Prostate gland (tissue), 2 donors: ENCODE results near the gene C1orf174. TPM values are rescaled to one million over a fixed set of nuclear protein-coding genes. Genes with fewer than 3 reads are reported as not detected.

ENCODE experiments used
- DNase-seq: peaks from one replicate; pipeline ENCODE4 v3.0.0-alpha.2; 2019; ENCODE audit warnings: low spot score
- H3K27ac ChIP-seq, 2 donors: fragments of 200-600 bp; sonication (generic); 2 replicates each; pipeline ENCODE4 v1.5.1; 2017 to 2019
- H3K27me3 ChIP-seq: fragments of 200-600 bp; sonication (generic); replicated peaks from 2 replicates; pipeline ENCODE4 v1.5.1; 2019; ENCODE audit not compliant: insufficient read depth
- H3K36me3 ChIP-seq, 2 donors: fragments of 200-600 bp; sonication (generic); 1 replicate in 1 of 2; 2 replicates in 1 of 2; pipeline versions ENCODE4 v1.5.1 to v1.8.1; 2017 to 2019
- H3K4me1 ChIP-seq: fragments of 200-600 bp; sonication (generic); replicated peaks from 2 replicates; pipeline ENCODE4 v1.5.1; 2019
- H3K4me3 ChIP-seq, 2 donors: fragments of 200-600 bp; sonication (generic); 2 replicates each; pipeline ENCODE4 v1.5.1; 2017 to 2019
- H3K9me3 ChIP-seq: fragments of 200-600 bp; sonication (generic); 2 replicates; pipeline ENCODE4 v1.5.1; 2017
- POLR2A ChIP-seq: fragments of 450-650 bp; IDR thresholded peaks from one replicate; pipeline ENCODE4 v1.6.1; 2016; ENCODE audit warnings: antibody characterized with exemption, mild to moderate bottlenecking
- POLR2AphosphoS5 ChIP-seq: sonication (generic); formaldehyde crosslinking; IDR thresholded peaks from one replicate; pipeline ENCODE4 v1.6.1; 2017; ENCODE audit warnings: antibody characterized with exemption
- WGBS: methylation state at CpG from one replicate; pipeline ENCODE4 v1.1.5; 2018; 5-methylcytosine and 5-hydroxymethylcytosine counted together
- intact Hi-C: fragments of 100-400 bp; cut with DNase I; formaldehyde crosslinking; loops from one replicate; pipeline ENCODE4 v1.14.2; 2022
- total RNA-seq, 2 donors: library from RNA; depleted of rRNA; stranded (reverse); fragments of >200 nt; gene quantifications; one replicate each; pipeline ENCODE4 v1.1.0, GENCODE V29; 2016
- TF ChIP-seq, protein P1 (sequence below), 4 experiments: fragments of 200-600 bp in 2 of 4; fragments of 450-650 bp in 2 of 4; sonication (generic) in 2 of 4; IDR thresholded peaks; 1 replicate in 3 of 4; 2 replicates in 1 of 4; pipeline ENCODE4 v1.5.1; 2016 to 2019; ENCODE audit warnings: antibody characterized with exemption in 4 of 4, mild to moderate bottlenecking in 2 of 4, moderate library complexity in 2 of 4

The C1orf174 gene
- total RNA-seq, 2 donors from 2014 or later: 27.1 to 32.7 TPM

DNA sequence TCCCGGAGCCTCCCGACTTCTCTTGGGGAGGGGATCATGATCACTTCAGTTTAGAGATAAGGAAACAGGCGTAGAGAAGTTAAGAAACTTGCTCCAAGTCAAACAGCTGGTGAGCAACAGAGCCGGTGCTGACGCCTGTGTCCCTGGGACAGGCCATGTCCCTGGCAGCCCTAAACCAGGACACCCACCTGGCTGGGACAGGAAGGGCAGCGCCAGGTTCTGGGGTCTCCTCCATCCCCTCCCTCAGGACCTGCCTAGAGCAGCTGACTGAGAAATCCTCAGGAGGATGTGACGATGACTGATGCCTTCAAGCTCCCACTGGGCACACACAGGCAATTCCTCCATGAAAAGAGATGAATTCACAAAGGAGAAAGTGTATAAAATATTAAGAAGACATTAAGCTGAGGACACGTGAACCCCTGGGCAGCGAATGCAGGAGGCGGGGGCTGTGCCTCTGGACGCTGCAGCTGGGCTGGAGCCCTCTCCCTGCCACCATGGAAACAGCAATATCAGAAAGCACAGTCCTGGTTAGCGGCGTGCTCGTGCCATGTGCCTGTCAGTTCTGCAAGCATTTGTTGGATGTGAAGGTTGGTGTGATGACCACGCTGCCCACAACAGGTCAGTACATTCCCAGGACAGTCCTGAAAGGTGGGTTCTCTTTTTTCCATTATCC lies 40.1 kb upstream of the C1orf174 start:
- Histone ChIP-seq H3K4me3 (no peak overlapping the region), H3K36me3 (no peaks in the 10 kb centered on the region), H3K4me1 (no peaks in the 10 kb centered on the region), H3K9me3 (no peaks in the 10 kb centered on the region), H3K27ac (no peak overlapping the region), H3K27me3 (peaks cover 8% of the 10 kb centered on the region)
- intact Hi-C loops: no loop called here
- no peak for TF ChIP-seq POLR2A
- no peak for TF ChIP-seq POLR2AphosphoS5
- TF ChIP-seq, protein P1, sequence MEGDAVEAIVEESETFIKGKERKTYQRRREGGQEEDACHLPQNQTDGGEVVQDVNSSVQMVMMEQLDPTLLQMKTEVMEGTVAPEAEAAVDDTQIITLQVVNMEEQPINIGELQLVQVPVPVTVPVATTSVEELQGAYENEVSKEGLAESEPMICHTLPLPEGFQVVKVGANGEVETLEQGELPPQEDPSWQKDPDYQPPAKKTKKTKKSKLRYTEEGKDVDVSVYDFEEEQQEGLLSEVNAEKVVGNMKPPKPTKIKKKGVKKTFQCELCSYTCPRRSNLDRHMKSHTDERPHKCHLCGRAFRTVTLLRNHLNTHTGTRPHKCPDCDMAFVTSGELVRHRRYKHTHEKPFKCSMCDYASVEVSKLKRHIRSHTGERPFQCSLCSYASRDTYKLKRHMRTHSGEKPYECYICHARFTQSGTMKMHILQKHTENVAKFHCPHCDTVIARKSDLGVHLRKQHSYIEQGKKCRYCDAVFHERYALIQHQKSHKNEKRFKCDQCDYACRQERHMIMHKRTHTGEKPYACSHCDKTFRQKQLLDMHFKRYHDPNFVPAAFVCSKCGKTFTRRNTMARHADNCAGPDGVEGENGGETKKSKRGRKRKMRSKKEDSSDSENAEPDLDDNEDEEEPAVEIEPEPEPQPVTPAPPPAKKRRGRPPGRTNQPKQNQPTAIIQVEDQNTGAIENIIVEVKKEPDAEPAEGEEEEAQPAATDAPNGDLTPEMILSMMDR (IDR thresholded peaks at IDR 0.05): no peak
- DNase-seq: no peak
- 49% methylated on average over 15 of the region's 15 CpGs for WGBS

DNA sequence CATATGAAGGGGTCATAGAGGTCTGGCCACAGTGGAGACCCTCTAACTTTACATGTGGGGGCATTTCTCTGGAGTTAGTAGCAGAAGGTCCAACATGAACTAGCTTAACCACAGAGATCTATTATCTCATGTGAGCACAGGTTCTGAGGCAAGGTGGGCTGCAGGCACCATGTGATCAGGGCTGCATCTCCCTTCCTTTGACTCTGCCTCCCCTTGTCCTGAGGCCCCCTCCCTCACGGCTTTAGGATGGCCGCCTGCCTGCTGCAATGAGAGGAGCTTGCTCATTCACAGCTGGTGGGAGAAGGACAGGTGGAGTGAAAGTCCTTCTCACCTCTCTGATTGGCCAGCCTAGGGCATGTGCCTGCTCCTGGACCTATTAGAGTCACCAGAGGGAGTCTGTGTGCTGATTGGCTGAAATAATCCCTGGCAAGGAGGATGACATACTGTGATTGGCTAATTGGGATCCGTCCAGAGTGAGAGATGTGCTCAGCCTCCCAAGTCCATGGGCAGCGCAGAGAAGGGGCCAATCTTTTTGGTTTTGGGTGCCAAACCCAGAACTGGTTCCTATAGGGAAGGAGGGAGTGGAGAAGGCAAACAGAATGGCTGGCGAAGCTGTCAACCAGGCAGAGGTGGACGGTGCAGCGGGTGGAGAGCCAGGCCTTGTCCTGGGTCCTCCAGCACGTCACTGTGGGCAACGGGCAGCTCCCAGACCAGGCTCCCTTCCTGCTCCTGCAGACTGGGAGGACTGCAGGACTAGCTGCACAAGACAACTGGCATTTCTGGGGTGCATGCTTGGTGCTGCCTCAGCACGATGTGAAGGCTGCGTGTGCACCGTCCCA lies 39.4 kb upstream of the C1orf174 start:
- Histone ChIP-seq H3K36me3 (no peaks in the 10 kb centered on the region), H3K4me3 (no peak overlapping the region), H3K27me3 (peaks cover under 1% of the 10 kb centered on the region), H3K27ac (no peak overlapping the region), H3K4me1 (no peaks in the 10 kb centered on the region), H3K9me3 (no peaks in the 10 kb centered on the region)
- DNase-seq: no peak
- TF ChIP-seq, protein P1 (IDR thresholded peaks at IDR 0.05): no peak
- no peak for TF ChIP-seq POLR2A
- TF ChIP-seq POLR2AphosphoS5: no peak
- WGBS: 77% methylated on average over 12 of the region's 12 CpGs
- intact Hi-C loops: no loop called here

DNA sequence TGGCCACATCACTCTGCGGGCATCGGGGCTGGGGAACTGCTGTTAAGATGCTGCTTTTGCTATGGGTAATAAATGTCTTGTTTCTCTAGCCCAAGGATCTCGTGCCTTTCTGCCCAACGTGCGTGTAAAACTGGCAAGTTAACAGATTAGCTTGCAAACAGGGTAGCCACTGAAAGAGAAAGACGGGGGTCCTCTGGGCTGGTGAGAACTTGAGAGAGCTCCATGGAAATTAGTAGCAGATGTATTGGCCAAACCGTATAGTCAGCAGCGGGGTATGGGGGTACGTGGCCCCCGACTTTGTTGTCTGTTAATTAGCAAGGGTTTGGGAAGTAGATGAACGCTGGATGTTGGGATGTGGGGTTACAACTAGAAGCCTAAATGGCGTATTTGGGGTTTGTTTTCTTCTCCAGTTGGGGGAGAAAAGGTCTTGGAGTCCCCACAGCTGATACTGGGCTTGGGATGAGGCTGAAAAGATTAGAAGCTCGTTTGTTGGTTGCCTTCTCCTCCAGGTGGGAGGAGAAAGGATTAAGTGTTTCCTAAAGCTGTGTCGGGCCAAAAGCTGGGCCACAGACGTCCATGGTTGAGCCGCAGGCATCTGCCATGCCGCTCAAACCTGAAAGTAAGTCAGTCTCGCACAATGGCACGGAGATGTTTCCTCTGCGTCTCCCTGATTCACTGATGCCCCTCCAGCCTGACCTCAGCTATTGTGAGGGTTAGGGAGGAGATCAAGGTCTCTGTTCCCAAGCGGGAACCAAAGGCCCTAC lies 32.3 kb upstream of the C1orf174 start:
- TF ChIP-seq POLR2AphosphoS5: no peak
- no peak for TF ChIP-seq POLR2A
- TF ChIP-seq, protein P1 (IDR thresholded peaks at IDR 0.05): no peak
- Histone ChIP-seq H3K27me3 (no peaks in the 10 kb centered on the region), H3K36me3 (no peaks in the 10 kb centered on the region), H3K27ac (no peak overlapping the region), H3K9me3 (no peaks in the 10 kb centered on the region), H3K4me1 (no peaks in the 10 kb centered on the region), H3K4me3 (no peak overlapping the region)
- DNase-seq: no peak
- WGBS: 79% methylated on average over 21 of the region's 21 CpGs
- intact Hi-C loops: no loop called here

DNA sequence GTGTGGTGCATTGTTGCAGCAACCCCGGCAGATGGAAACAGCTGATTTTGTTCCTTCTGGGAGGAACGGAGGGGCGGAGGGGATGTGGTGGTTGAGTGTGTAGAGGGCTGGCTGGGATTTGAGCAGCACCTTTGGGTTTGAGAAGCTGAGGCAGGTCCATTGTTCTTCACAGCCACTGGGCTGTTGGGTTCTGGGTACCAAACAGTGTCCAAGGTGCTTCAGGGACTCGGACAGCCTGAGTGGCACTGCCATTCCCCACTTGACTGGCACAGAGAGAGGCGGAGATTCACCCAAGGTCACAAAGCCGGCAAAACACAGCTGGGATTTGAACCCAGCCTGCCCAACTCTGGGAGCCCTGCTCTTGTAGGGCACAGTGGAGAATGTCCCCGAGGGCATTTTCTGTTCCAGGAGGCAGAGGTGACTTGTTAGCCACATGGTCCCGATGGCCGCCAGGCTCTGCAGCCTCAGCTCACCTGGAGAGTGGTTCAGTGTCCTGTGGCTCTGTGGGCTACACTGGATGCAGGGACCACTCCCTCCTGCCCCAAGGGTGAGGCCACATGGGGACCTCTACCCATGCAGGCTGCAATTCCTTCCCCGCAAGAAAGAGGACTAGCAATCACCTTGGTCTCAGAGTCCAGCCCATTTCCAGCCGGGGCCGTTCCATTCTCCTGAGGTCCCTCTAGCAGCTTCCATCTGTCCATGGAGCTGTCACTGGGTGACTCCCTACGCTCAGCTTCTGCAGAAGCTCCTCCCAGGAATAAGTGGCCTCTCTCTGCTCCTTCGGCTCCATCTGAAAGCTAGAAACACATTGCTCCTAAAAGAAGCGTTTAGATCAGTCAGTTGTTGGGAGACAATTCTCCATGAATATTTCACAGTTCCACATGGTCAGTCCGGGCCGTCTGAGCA lies 31.2 kb upstream of the C1orf174 start:
- no peak for TF ChIP-seq POLR2A
- Histone ChIP-seq H3K9me3 (no peaks in the 10 kb centered on the region), H3K27ac (no peak overlapping the region), H3K4me1 (no peaks in the 10 kb centered on the region), H3K4me3 (no peak overlapping the region), H3K27me3 (no peaks in the 10 kb centered on the region), H3K36me3 (no peaks in the 10 kb centered on the region)
- intact Hi-C loops: no loop called here
- 62% methylated on average over 17 of the region's 17 CpGs for WGBS
- no peak for DNase-seq
